Activated effector memory CD4-positive, alpha-beta T cell treated with anti-CD3 and anti-CD28 coated beads, Interleukin-2, amount 50 U/mL, for 16 hours (primary cell): ENCODE measurements around the gene KRTCAP2.
A peak's percentile ranks its signal among the peaks of the same experiment; 100 is the strongest.
"Not testable (repeated sequence)": the region's sequence is repeated elsewhere in the genome, so short reads cannot be mapped to it uniquely, and the experiment has no call there.

Experiments
- DNase-seq: peaks from one replicate; pipeline ENCODE4 v3.0.0-alpha.2; 2020

KRTCAP2 gene

GRCh38 chr1:155172732-155173477 lies at the start of gene KRTCAP2:
TSS of gene KRTCAP2 (minus strand) at chr1:155173304. CDS start at chr1:155173224, 80 bp downstream.
- DNase-seq: peak; percentile 98

GRCh38 chr1:155220211-155220965 lies 47.3 kb upstream of the KRTCAP2 start:
- not testable (repeated sequence) for DNase-seq

GRCh38 chr1:155219592-155220031 lies 46.5 kb upstream of the KRTCAP2 start:
- DNase-seq: no peak

GRCh38 chr1:155218854-155219591 lies 45.9 kb upstream of the KRTCAP2 start:
- DNase-seq: no peak

- DNase-seq: not testable (repeated sequence)
These were observed 41.6 kb upstream of the KRTCAP2 start for GRCh38 chr1:155214702-155215101.

- DNase-seq: not testable (repeated sequence)
These were observed 38.9 kb upstream of the KRTCAP2 start for GRCh38 chr1:155212051-155212440.

GRCh38 chr1:155211381-155212050 lies 38.4 kb upstream of the KRTCAP2 start:
- not testable (repeated sequence) for DNase-seq

- no peak for DNase-seq
These were observed 37.4 kb upstream of the KRTCAP2 start for GRCh38 chr1:155210314-155211104.

- DNase-seq: no peak
These were observed 36.2 kb upstream of the KRTCAP2 start for GRCh38 chr1:155209312-155209721.

GRCh38 chr1:155208541-155209311 lies 35.6 kb upstream of the KRTCAP2 start, which contains the start of gene MTX1:
TSS of gene MTX1 (plus strand) at chr1:155208695. CDS start at chr1:155208805, 110 bp downstream.
- DNase-seq: peak; percentile 96

- DNase-seq: no peak
These were observed 34.9 kb upstream of the KRTCAP2 start, which contains the start of gene THBS3 for GRCh38 chr1:155207806-155208540. TSS of gene THBS3 (minus strand) at chr1:155207897. CDS start at chr1:155207876, 21 bp downstream.

- peak; percentile 96 for DNase-seq
These were observed 34.0 kb upstream of the KRTCAP2 start for GRCh38 chr1:155206891-155207805.

GRCh38 chr1:155205969-155206593 lies 33.0 kb upstream of the KRTCAP2 start:
- no peak for DNase-seq

- DNase-seq: no peak
These were observed 31.9 kb upstream of the KRTCAP2 start for GRCh38 chr1:155205035-155205434.

GRCh38 chr1:155202731-155203515 lies 29.8 kb upstream of the KRTCAP2 start:
- DNase-seq: no peak

GRCh38 chr1:155202198-155202597 lies 29.1 kb upstream of the KRTCAP2 start:
- DNase-seq: no peak

- DNase-seq: no peak
These were observed 27.8 kb upstream of the KRTCAP2 start for GRCh38 chr1:155200920-155201319.

- DNase-seq: no peak
These were observed 26.7 kb upstream of the KRTCAP2 start for GRCh38 chr1:155199792-155200191.
